Measurements from ENCODE around the gene ID3. TPM values are rescaled to one million over a fixed set of nuclear protein-coding genes. Genes with fewer than 3 reads are reported as not detected.
A peak's percentile ranks its signal among the peaks of the same experiment; 100 is the strongest.

The ID3 gene
- total and polyA plus RNA-seq, 2 donors (not counting 3 experiments of a cell fraction or from before 2014, with no cell fraction given): 277 to 971 TPM

DNA sequence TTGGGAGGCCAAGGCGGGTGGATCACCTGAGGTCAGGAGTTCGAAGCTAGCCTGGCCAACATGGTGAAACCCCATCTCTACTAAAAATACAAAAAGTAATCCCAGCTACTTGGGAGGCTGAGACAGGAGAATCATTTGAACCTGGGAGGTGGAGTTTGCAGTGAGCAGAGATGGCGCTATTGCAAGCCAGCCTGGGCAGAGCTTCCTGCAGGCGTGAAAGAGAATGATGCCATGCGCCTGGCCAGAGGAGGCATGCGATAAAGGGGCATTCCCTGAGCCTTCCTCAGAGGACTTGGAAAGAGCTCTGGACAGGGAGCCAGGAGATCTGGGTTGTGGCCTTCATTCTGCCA lies 31.4 kb downstream of the ID3 start:
- no peak for FAIRE-seq
- DNase-seq (ENCODE audit: low read depth, low spot score): no peak
- POLR2A ChIA-PET: interaction anchor here (0.6 kb wide), 1 partner anchor 549 kb away, joined by 3 read pairs; no protein-coding TSS in a partner anchor
- no TSS peak for BruUV-seq (replicated peaks)
- peaks cover 12% of the 10 kb centered on the region for H3K79me2 ChIP-seq (ENCODE audit: control insufficient read depth, insufficient read depth, low read length)
- no peak overlapping the region for H3K4me3 ChIP-seq (replicated peaks in 1 of 3; ENCODE audit: insufficient read depth in 1 of 3, low read depth in 1 of 3, low read length in 3 of 3)
- no peaks in the 10 kb centered on the region for H3K9me3 ChIP-seq (replicated peaks; ENCODE audit: control insufficient read depth, insufficient read depth, low read length)
- H3K36me3 ChIP-seq (ENCODE audit: control insufficient read depth in 2 of 2, extremely low read depth in 1 of 2, insufficient read depth in 2 of 2, low read length in 2 of 2): no peaks in the 10 kb centered on the region
- no peaks in the 10 kb centered on the region for H3K9me1 ChIP-seq (replicated peaks; ENCODE audit: control insufficient read depth, extremely low read depth, insufficient read depth, low read length)
- H3K27ac ChIP-seq (ENCODE audit: insufficient read depth, low read depth, low read length): no peak overlapping the region
- TF ChIP-seq MYC (IDR thresholded peaks at IDR 0.05; ENCODE audit: low read depth, low read length): no peak
- TF ChIP-seq, protein P1, sequence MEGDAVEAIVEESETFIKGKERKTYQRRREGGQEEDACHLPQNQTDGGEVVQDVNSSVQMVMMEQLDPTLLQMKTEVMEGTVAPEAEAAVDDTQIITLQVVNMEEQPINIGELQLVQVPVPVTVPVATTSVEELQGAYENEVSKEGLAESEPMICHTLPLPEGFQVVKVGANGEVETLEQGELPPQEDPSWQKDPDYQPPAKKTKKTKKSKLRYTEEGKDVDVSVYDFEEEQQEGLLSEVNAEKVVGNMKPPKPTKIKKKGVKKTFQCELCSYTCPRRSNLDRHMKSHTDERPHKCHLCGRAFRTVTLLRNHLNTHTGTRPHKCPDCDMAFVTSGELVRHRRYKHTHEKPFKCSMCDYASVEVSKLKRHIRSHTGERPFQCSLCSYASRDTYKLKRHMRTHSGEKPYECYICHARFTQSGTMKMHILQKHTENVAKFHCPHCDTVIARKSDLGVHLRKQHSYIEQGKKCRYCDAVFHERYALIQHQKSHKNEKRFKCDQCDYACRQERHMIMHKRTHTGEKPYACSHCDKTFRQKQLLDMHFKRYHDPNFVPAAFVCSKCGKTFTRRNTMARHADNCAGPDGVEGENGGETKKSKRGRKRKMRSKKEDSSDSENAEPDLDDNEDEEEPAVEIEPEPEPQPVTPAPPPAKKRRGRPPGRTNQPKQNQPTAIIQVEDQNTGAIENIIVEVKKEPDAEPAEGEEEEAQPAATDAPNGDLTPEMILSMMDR (IDR thresholded peaks at IDR 0.05; ENCODE audit: extremely low read depth in 1 of 2, insufficient read depth in 1 of 2, low read depth in 1 of 2, low read length in 2 of 2): peak in 1 of 2 donors; percentile 5
- no peaks in the 10 kb centered on the region for H3K27me3 ChIP-seq (ENCODE audit: control insufficient read depth in 2 of 2, insufficient read depth in 2 of 2, low read length in 2 of 2)
- H3K9ac ChIP-seq (replicated peaks; ENCODE audit: extremely low read depth, insufficient read depth, low read length): no peak overlapping the region
- H3K4me2 ChIP-seq (ENCODE audit: insufficient read depth, low read length): peak overlapping the region; percentile 53
- H2AFZ ChIP-seq (ENCODE audit: low read depth, low read length): peak overlapping the region; percentile 71
- peaks cover 35% of the 10 kb centered on the region for H3K4me1 ChIP-seq (ENCODE audit: control insufficient read depth, extremely low read depth, insufficient read depth, low read length)
- dilution Hi-C loops (cut with MboI; ENCODE audit: extremely low pct_ligation_motif_present, low sequenced_read_pairs): no loop called here
- CTCF ChIA-PET: interaction anchor here (0.8 to 16.6 kb wide), 7 partner anchors 12 to 110 kb away, joined by 3 to 192 read pairs (median 6); no protein-coding TSS in a partner anchor
- intact Hi-C loops (cut with micrococcal nuclease): loop anchor here (1.0 kb wide), 1 partner anchor 9 kb away; no protein-coding TSS in a partner anchor
- H4K20me1 ChIP-seq (replicated peaks; ENCODE audit: control insufficient read depth, extremely low read depth, insufficient read depth, low read length): no peaks in the 10 kb centered on the region

- Histone ChIP-seq H2AFZ (ENCODE audit: low read depth, low read length) (no peak overlapping the region), H4K20me1 (replicated peaks; ENCODE audit: control insufficient read depth, extremely low read depth, insufficient read depth, low read length) (no peaks in the 10 kb centered on the region), H3K9ac (replicated peaks; ENCODE audit: extremely low read depth, insufficient read depth, low read length) (no peak overlapping the region), H3K27ac (ENCODE audit: insufficient read depth, low read depth, low read length) (no peak overlapping the region), H3K27me3 (ENCODE audit: control insufficient read depth in 2 of 2, insufficient read depth in 2 of 2, low read length in 2 of 2) (no peaks in the 10 kb centered on the region), H3K79me2 (ENCODE audit: control insufficient read depth, insufficient read depth, low read length) (peaks cover 12% of the 10 kb centered on the region), H3K36me3 (ENCODE audit: control insufficient read depth in 2 of 2, extremely low read depth in 1 of 2, insufficient read depth in 2 of 2, low read length in 2 of 2) (no peaks in the 10 kb centered on the region), H3K4me2 (ENCODE audit: insufficient read depth, low read length) (no peak overlapping the region), H3K4me3 (replicated peaks in 1 of 3; ENCODE audit: insufficient read depth in 1 of 3, low read depth in 1 of 3, low read length in 3 of 3) (no peak overlapping the region), H3K4me1 (ENCODE audit: control insufficient read depth, extremely low read depth, insufficient read depth, low read length) (peaks cover 35% of the 10 kb centered on the region), H3K9me3 (replicated peaks; ENCODE audit: control insufficient read depth, insufficient read depth, low read length) (no peaks in the 10 kb centered on the region), H3K9me1 (replicated peaks; ENCODE audit: control insufficient read depth, extremely low read depth, insufficient read depth, low read length) (no peaks in the 10 kb centered on the region)
- POLR2A ChIA-PET: no interaction called here
- intact Hi-C loops (cut with micrococcal nuclease): no loop called here
- no peak for FAIRE-seq
- no peak for TF ChIP-seq POLR2A (IDR thresholded peaks at IDR 0.05; ENCODE audit: low read depth, low read length)
- TF ChIP-seq GATA2 (IDR thresholded peaks at IDR 0.05; ENCODE audit: insufficient read depth, insufficient read length, low read depth, low read length): no peak
- TF ChIP-seq, protein P1 (IDR thresholded peaks at IDR 0.05; ENCODE audit: extremely low read depth in 1 of 2, insufficient read depth in 1 of 2, low read depth in 1 of 2, low read length in 2 of 2): no peak
- no peak for TF ChIP-seq MYC (IDR thresholded peaks at IDR 0.05; ENCODE audit: low read depth, low read length)
- TF ChIP-seq FOS (IDR thresholded peaks at IDR 0.05; ENCODE audit: borderline replicate concordance, insufficient read depth, low read length): no peak
- no peak for TF ChIP-seq EZH2 (IDR thresholded peaks at IDR 0.05; ENCODE audit: borderline replicate concordance, low read depth, low read length, severe bottlenecking)
- DNase-seq (ENCODE audit: low read depth, low spot score): no peak
- CTCF ChIA-PET: interaction anchor here (1.6 to 16.6 kb wide), 3 partner anchors 12 to 110 kb away, joined by 9 to 192 read pairs (median 19); no protein-coding TSS in a partner anchor
- no TSS peak for BruUV-seq (replicated peaks)
- dilution Hi-C loops (cut with MboI; ENCODE audit: extremely low pct_ligation_motif_present, low sequenced_read_pairs): no loop called here
These were observed 31.9 kb downstream of the ID3 start for GRCh38 chr1:23527366-23527765.
